22Rv1 (cell line): ENCODE data around the gene NCOA3.
"Not testable (repeated sequence)": the region's sequence is repeated elsewhere in the genome, so short reads cannot be mapped to it uniquely, and the experiment has no call there.

ENCODE experiments used
- H3K27ac ChIP-seq: fragments of 450-650 bp; 2 replicates; pipeline ENCODE4 v1.5.1; 2017
- CTCF ChIP-seq: fragments of 450-650 bp; IDR thresholded peaks from 2 replicates; pipeline ENCODE4 v1.5.1; 2017; ENCODE audit warnings: mild to moderate bottlenecking
- ZFX ChIP-seq: fragments of 450-650 bp; IDR thresholded peaks from 2 replicates; pipeline ENCODE4 v1.6.1; 2017; ENCODE audit warnings: antibody characterized with exemption, borderline replicate concordance

Gene NCOA3

GRCh38 chr20:47489448-47489872 is 12.2 kb upstream of the NCOA3 start:
- no peak overlapping the region for H3K27ac ChIP-seq
- TF ChIP-seq ZFX (no peak), CTCF (no peak)

DNA sequence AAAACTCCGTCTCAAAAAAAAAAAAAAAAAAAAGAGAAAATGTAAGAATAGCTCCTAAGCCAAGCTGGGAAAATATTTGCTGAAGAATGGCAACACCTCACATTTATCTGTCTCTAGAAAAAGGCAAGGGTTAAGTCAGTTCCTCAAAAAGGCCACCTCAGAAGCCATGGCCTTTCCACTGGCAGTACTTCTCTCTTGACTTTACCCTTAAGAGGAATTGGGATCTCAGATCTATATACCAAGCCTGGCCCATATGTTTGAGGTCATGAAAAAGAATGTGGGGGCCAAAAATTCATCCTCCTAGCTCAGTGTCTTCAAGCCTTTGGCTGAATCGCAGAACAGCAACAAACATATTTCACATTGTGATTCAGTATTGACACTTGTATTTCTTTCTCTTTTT is 10.9 kb upstream of the NCOA3 start:
- no peak overlapping the region for H3K27ac ChIP-seq
- TF ChIP-seq CTCF, result no peak
- no peak for TF ChIP-seq ZFX

DNA sequence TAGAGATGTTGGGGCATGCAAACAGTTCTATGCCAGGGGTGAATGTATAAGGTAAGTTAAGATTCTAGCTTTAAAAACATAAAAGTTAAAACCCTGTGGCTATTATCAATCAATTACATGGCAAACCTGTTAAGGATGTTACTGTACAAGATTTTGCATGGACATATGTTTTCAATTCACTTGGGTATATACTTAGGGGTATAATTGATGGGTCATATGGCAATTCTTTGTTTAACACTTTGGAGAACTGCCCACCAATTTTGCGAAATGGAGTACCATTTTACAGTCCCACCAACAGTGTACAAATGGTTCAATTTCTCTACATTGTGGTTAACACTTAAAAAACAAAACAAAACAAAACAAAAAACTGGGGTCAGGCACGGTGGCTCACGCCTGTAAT is 9.4 kb upstream of the NCOA3 start:
- TF ChIP-seq CTCF (no peak), ZFX (no peak)
- H3K27ac ChIP-seq, result no peak overlapping the region

DNA sequence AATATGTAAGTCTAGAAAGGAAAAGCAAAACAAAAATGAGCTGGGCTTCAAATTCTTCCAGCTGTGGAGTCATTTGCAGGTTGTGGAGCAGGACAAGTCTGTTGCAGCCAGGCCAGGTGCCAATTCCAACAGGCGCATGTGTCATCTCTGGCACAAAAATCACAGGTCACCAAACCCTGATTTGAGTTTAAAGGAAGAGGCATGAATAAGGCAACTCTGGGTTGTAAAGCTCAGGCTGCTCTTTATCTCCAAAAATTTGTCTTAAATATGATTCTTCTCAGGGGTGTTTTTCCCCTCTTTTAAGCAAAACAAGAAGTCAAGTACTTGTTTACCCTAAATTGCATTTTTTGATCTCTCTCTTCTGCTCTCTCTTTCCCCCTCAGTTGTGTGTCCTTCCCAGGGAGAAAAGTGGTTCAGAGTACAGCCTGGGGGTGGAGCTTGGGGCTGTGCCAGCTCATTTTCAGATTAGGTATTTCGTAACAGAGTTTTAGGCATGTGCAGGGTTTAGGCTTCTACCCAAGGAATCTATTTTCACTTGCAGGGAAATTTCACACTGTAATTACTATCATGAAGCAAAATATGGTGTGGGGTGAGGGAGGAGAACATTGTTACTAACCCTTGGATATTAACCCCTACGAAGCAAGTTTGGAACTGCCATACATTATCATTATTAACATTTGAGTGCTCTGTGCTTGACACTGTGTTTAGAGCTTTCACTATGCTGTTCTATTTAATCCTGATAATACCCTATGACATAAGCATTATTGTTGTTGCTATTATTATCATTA is 8.3 kb upstream of the NCOA3 start:
- peak overlapping the region; percentile 59 for H3K27ac ChIP-seq

GRCh38 chr20:47493963-47494293 is 7.8 kb upstream of the NCOA3 start:
- H3K27ac ChIP-seq, result peak overlapping the region; percentile 59
- TF ChIP-seq ZFX (no peak), CTCF (no peak)

More for the DNA sequence above, 8.3 kb upstream of the NCOA3 start:
- TF ChIP-seq CTCF, result no peak
- no peak for TF ChIP-seq ZFX

DNA sequence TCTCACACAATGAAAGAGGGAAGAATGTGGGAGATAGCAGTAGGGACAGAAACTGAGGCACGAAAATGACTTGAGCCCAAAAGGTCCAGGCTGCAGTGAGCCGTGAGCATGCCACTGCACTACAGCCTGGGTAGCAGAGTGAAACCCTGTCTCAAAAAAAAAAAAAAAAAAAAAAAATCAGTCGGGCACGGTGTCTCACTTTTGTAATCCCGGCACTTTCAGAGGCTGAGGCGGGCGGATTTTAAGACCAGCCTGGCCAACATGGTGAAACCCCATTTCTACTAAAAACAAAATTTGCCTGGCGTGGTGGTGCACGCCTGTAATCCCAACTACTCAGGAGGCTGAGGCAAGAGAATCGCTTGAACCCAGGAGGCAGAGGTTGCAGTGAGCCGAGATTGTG is 7.1 kb upstream of the NCOA3 start:
- not testable (repeated sequence) for H3K27ac ChIP-seq

- no peak overlapping the region for H3K27ac ChIP-seq
- no peak for TF ChIP-seq CTCF
- TF ChIP-seq ZFX, result no peak
Observed at GRCh38 chr20:47496118-47496517, 5.6 kb upstream of the NCOA3 start.

DNA sequence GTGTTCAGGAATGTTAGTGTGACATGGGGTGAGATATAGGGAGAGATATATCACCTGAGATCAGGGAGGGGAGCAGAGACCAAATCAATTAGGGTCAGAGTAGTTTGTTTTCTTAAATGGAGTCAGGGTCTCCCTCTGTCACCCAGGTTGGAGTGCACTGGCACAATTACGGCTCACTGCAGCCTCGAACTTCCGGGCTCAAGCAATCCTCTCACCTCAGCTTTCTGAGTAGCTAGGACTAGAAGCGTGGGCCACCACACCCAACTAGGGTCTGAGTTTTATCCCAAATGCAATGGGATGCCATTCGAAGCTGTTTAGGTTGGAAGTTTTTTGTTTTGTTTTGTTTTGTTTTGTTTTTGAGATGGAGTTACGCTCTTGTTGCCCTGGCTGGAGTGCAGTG is 3.1 kb upstream of the NCOA3 start:
- TF ChIP-seq ZFX (no peak), CTCF (no peak)
- no peak overlapping the region for H3K27ac ChIP-seq
